ENCODE results near the gene MUS81. TPM values are rescaled to one million over a fixed set of nuclear protein-coding genes. Genes with fewer than 3 reads are reported as not detected.
A peak's percentile ranks its signal among the peaks of the same experiment; 100 is the strongest.

Gene MUS81
- total and polyA plus RNA-seq, 7 donors: 28.0 to 55.3 (median 32.8) TPM

GRCh38 chr11:65814986-65815565 lies 45.2 kb upstream of the MUS81 start:
- intact Hi-C loops (cut with DNase I): loop anchor here (5.0 kb wide), 2 partner anchors 33 to 188 kb away; partner anchors contain the start of gene AP5B1 (in 1 of the 2)
- WGBS, 3 donors: 85 to 89% (median 88%) methylated on average over 16 of the region's 16 CpGs
- no peaks in the 10 kb centered on the region for H3K36me3 ChIP-seq (ENCODE audit: insufficient read depth in 1 of 2, low read depth in 1 of 2)
- no peak overlapping the region for H3K27ac ChIP-seq
- DNase-seq: no peak
- H3K4me3 ChIP-seq: no peak overlapping the region
- H3K4me1 ChIP-seq: no peaks in the 10 kb centered on the region
- ATAC-seq: no peak
- no peaks in the 10 kb centered on the region for H3K9me3 ChIP-seq
- TF ChIP-seq, protein P1, sequence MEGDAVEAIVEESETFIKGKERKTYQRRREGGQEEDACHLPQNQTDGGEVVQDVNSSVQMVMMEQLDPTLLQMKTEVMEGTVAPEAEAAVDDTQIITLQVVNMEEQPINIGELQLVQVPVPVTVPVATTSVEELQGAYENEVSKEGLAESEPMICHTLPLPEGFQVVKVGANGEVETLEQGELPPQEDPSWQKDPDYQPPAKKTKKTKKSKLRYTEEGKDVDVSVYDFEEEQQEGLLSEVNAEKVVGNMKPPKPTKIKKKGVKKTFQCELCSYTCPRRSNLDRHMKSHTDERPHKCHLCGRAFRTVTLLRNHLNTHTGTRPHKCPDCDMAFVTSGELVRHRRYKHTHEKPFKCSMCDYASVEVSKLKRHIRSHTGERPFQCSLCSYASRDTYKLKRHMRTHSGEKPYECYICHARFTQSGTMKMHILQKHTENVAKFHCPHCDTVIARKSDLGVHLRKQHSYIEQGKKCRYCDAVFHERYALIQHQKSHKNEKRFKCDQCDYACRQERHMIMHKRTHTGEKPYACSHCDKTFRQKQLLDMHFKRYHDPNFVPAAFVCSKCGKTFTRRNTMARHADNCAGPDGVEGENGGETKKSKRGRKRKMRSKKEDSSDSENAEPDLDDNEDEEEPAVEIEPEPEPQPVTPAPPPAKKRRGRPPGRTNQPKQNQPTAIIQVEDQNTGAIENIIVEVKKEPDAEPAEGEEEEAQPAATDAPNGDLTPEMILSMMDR (IDR thresholded peaks at IDR 0.05): no peak
- H3K27me3 ChIP-seq (ENCODE audit: insufficient read depth in 3 of 3, low read length in 2 of 3): peaks cover 0 to 12% (median 0%) of the 10 kb centered on the region in 3 donors

DNA sequence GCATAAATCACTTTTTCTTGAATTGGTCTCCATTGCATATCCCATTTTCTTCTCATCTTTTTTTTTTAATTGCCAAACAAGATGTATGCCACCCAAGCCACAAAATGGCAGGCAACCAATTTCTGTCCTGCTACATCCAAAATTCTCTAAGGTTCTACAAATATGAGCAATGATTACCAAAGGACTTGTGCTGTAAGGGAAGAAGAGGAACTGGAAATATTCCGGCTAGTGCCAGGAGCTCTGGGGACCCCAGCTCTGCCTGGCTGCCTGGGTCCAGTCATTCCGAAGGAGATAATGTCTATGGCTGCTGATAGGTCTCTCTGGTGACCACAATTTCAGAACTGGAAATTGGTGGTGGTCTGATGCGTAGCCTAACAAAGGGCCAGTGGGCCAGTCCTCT lies 43.5 kb upstream of the MUS81 start:
- Histone ChIP-seq H3K36me3 (ENCODE audit: insufficient read depth in 1 of 2, low read depth in 1 of 2) (no peaks in the 10 kb centered on the region), H3K4me1 (no peaks in the 10 kb centered on the region), H3K27ac (no peak overlapping the region), H3K9me3 (no peaks in the 10 kb centered on the region), H3K4me3 (no peak overlapping the region), H3K27me3 (ENCODE audit: insufficient read depth in 3 of 3, low read length in 2 of 3) (peaks cover 0 to 3% (median 0%) of the 10 kb centered on the region in 3 donors)
- TF ChIP-seq, protein P1 (IDR thresholded peaks at IDR 0.05): no peak
- DNase-seq: no peak
- no peak for ATAC-seq
- intact Hi-C loops (cut with DNase I): loop anchor here (1.0 to 5.0 kb wide), 4 partner anchors 34 to 189 kb away; partner anchors contain the start of gene AP5B1 (in 2 of the 2)
- WGBS, 3 donors: 89 to 99% (median 96%) methylated on average over 3 of the region's 3 CpGs

DNA sequence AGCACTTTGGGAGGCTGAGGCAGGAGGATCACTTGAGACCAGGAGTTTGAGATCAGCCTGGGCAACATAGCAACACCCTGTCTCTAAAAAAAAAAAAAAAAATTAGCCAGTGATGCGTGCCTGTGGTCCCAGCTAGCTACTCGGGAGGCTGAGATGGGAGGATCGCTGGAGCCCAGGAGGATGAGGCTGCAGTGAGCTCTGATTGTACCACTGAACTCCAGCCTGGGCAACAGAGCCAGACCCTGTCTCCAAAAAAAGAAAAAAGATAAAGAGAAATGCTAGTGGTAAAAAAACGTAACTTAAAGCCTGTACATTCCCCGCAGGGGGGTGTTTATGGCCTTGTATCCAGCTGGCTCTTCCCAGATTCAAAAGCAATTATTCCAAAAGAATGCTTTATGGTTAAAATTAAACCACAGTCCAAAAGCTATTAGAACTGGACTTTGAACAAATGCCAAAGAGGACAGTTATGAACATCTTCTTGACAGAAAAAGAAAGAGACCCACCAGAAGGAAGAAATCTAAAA lies 42.9 kb upstream of the MUS81 start:
- TF ChIP-seq, protein P1 (IDR thresholded peaks at IDR 0.05): no peak
- intact Hi-C loops (cut with DNase I): loop anchor here (1.0 to 5.0 kb wide), 4 partner anchors 35 to 190 kb away; partner anchors contain the start of gene AP5B1 (in 2 of the 2)
- Histone ChIP-seq H3K9me3 (no peaks in the 10 kb centered on the region), H3K4me1 (no peaks in the 10 kb centered on the region), H3K4me3 (peak overlapping the region; percentile 70), H3K27ac (peak overlapping the region; percentile 54), H3K27me3 (ENCODE audit: insufficient read depth in 3 of 3, low read length in 2 of 3) (peaks cover 0 to under 1% (median 0%) of the 10 kb centered on the region in 3 donors), H3K36me3 (ENCODE audit: insufficient read depth in 1 of 2, low read depth in 1 of 2) (no peaks in the 10 kb centered on the region)
- ATAC-seq: no peak
- DNase-seq: no peak
- WGBS, 3 donors: 70 to 71% (median 71%) methylated on average over 5 of the region's 5 CpGs

GRCh38 chr11:65817835-65818680 lies 42.2 kb upstream of the MUS81 start:
- no peaks in the 10 kb centered on the region for H3K9me3 ChIP-seq
- no peaks in the 10 kb centered on the region for H3K4me1 ChIP-seq
- TF ChIP-seq, protein P1 (IDR thresholded peaks at IDR 0.05): peak; percentile 100
- no peaks in the 10 kb centered on the region for H3K27me3 ChIP-seq (ENCODE audit: insufficient read depth in 3 of 3, low read length in 2 of 3)
- intact Hi-C loops (cut with DNase I): loop anchor here (1.0 to 5.0 kb wide), 6 partner anchors 36 to 191 kb away; partner anchors contain the start of gene AP5B1 (in 2 of the 2)
- peak overlapping the region; percentile 54 for H3K27ac ChIP-seq
- ATAC-seq (peak; percentile 96 to 99 (median 98)), DNase-seq (peak; percentile 95 to 98)
- no peaks in the 10 kb centered on the region for H3K36me3 ChIP-seq (ENCODE audit: insufficient read depth in 1 of 2, low read depth in 1 of 2)
- WGBS, 3 donors: 6% methylated on average over 63 to 74 of the region's 74 CpGs
- H3K4me3 ChIP-seq: peak overlapping the region; percentile 70
